Measurements from ENCODE around the gene POLDIP3.

POLDIP3 gene

GRCh38 chr22:42651134-42651533, 36.5 kb upstream of the POLDIP3 start:
- no peak for DNase-seq (ENCODE audit: low read depth)
- no peak overlapping the region for H3K4me3 ChIP-seq (ENCODE audit: low read depth, low read length)
- no peak for TF ChIP-seq CTCF (IDR thresholded peaks at IDR 0.05; ENCODE audit: low read depth, low read length, missing control alignments)

GRCh38 chr22:42649246-42650099, 34.8 kb upstream of the POLDIP3 start, which contains the start of gene CYB5R3:
Gene CYB5R3, minus strand, starts transcription at chr22:42649392. Its CDS starts 77 bp downstream, at chr22:42649315.
- TF ChIP-seq CTCF (IDR thresholded peaks at IDR 0.05; ENCODE audit: low read depth, low read length, missing control alignments): no peak
- peak within 1 kb of the TSS; percentile 91 for H3K4me3 ChIP-seq (ENCODE audit: low read depth, low read length)
- DNase-seq (ENCODE audit: low read depth): no peak

- no peak for TF ChIP-seq CTCF (IDR thresholded peaks at IDR 0.05; ENCODE audit: low read depth, low read length, missing control alignments)
- DNase-seq (ENCODE audit: low read depth): no peak
- peak overlapping the region; percentile 91 for H3K4me3 ChIP-seq (ENCODE audit: low read depth, low read length)
Observed at GRCh38 chr22:42648368-42649245, 33.9 kb upstream of the POLDIP3 start.

GRCh38 chr22:42648017-42648367, 33.3 kb upstream of the POLDIP3 start:
- no peak for DNase-seq (ENCODE audit: low read depth)
- H3K4me3 ChIP-seq (ENCODE audit: low read depth, low read length): peak overlapping the region; percentile 91
- TF ChIP-seq CTCF (IDR thresholded peaks at IDR 0.05; ENCODE audit: low read depth, low read length, missing control alignments): no peak

- no peak for TF ChIP-seq CTCF (IDR thresholded peaks at IDR 0.05; ENCODE audit: low read depth, low read length, missing control alignments)
- no peak for DNase-seq (ENCODE audit: low read depth)
- H3K4me3 ChIP-seq (ENCODE audit: low read depth, low read length): no peak overlapping the region
Observed at GRCh38 chr22:42646569-42647525, 32.2 kb upstream of the POLDIP3 start.

- no peak overlapping the region for H3K4me3 ChIP-seq (ENCODE audit: low read depth, low read length)
- no peak for DNase-seq (ENCODE audit: low read depth)
- TF ChIP-seq CTCF (IDR thresholded peaks at IDR 0.05; ENCODE audit: low read depth, low read length, missing control alignments): no peak
Observed at GRCh38 chr22:42645938-42646568, 31.4 kb upstream of the POLDIP3 start.
